ENCODE measurements around the gene MBOAT7. TPM values are rescaled to one million over a fixed set of nuclear protein-coding genes. Genes with fewer than 3 reads are reported as not detected.
"Not testable (repeated sequence)": the region's sequence is repeated elsewhere in the genome, so short reads cannot be mapped to it uniquely, and the experiment has no call there.

The MBOAT7 gene
- polyA plus RNA-seq, 1 donor (not counting 4 experiments of a cell fraction or from before 2014, with no cell fraction given) = 41.3 TPM

- Histone ChIP-seq H3K9me3 (ENCODE audit: control insufficient read depth, low read depth, low read length) (no peaks in the 10 kb centered on the region), H3K4me1 (ENCODE audit: control insufficient read depth, extremely low read depth, insufficient read depth, low read length) (no peaks in the 10 kb centered on the region), H3K4me3 (ENCODE audit: control insufficient read depth in 2 of 3, extremely low read depth in 1 of 3, insufficient read depth in 2 of 3, low read depth in 1 of 3, low read length in 3 of 3) (no peak overlapping the region), H3K36me3 (ENCODE audit: control insufficient read depth in 2 of 2, extremely low read depth in 1 of 2, insufficient read depth in 2 of 2, low read length in 2 of 2) (no peaks in the 10 kb centered on the region), H3K27me3 (ENCODE audit: control insufficient read depth, extremely low read depth, insufficient read depth, low read length) (no peaks in the 10 kb centered on the region), H2AFZ (ENCODE audit: control insufficient read depth, low read length) (no peak overlapping the region), H4K20me1 (ENCODE audit: control insufficient read depth, extremely low read depth, insufficient read depth, low read length) (no peaks in the 10 kb centered on the region), H3K9ac (ENCODE audit: control insufficient read depth, extremely low read depth, insufficient read depth, low read length) (no peak overlapping the region), H3K9me1 (ENCODE audit: control insufficient read depth, extremely low read depth, insufficient read depth, low read length) (no peaks in the 10 kb centered on the region), H3K4me2 (ENCODE audit: control insufficient read depth, extremely low read depth, insufficient read depth, low read depth, low read length) (no peak overlapping the region), H3K27ac (ENCODE audit: control insufficient read depth, insufficient read depth, low read length) (no peak overlapping the region), H3K79me2 (ENCODE audit: control insufficient read depth, insufficient read depth, low read length) (no peaks in the 10 kb centered on the region)
- dilution Hi-C loops (cut with MboI; ENCODE audit: extremely low pct_ligation_motif_present, low sequenced_read_pairs) = no loop called here
- DNase-seq (ENCODE audit: low read depth, low spot score) (no peak), FAIRE-seq (no peak)
- TF ChIP-seq EZH2 (IDR thresholded peaks at IDR 0.05; ENCODE audit: low read length) (no peak), CTCF (optimal IDR thresholded peaks at IDR 0.05 in 1 of 3, IDR thresholded peaks at IDR 0.05 in 1 of 3, conservative IDR thresholded peaks at IDR 0.05 in 1 of 3; ENCODE audit: extremely low read depth in 1 of 3, insufficient read depth in 2 of 3, low read length in 3 of 3) (no peak)
Measured at GRCh38 chr19:54216869-54217268, 27.5 kb upstream of the MBOAT7 start.

- H3K4me2 ChIP-seq (ENCODE audit: control insufficient read depth, extremely low read depth, insufficient read depth, low read depth, low read length); H3K27me3 ChIP-seq (ENCODE audit: control insufficient read depth, extremely low read depth, insufficient read depth, low read length): not testable (repeated sequence)
Measured at GRCh38 chr19:54214734-54215133, 25.4 kb upstream of the MBOAT7 start.

GRCh38 chr19:54214217-54214616 is 24.8 kb upstream of the MBOAT7 start:
- H3K27me3 ChIP-seq (ENCODE audit: control insufficient read depth, extremely low read depth, insufficient read depth, low read length); H3K79me2 ChIP-seq (ENCODE audit: control insufficient read depth, insufficient read depth, low read length); H4K20me1 ChIP-seq (ENCODE audit: control insufficient read depth, extremely low read depth, insufficient read depth, low read length); H3K9me3 ChIP-seq (ENCODE audit: control insufficient read depth, low read depth, low read length); H3K4me1 ChIP-seq (ENCODE audit: control insufficient read depth, extremely low read depth, insufficient read depth, low read length); dilution Hi-C loops (cut with MboI; ENCODE audit: extremely low pct_ligation_motif_present, low sequenced_read_pairs); H3K36me3 ChIP-seq (ENCODE audit: control insufficient read depth in 2 of 2, extremely low read depth in 1 of 2, insufficient read depth in 2 of 2, low read length in 2 of 2); H3K27ac ChIP-seq (ENCODE audit: control insufficient read depth, insufficient read depth, low read length); FAIRE-seq; H2AFZ ChIP-seq (ENCODE audit: control insufficient read depth, low read length); H3K4me3 ChIP-seq (ENCODE audit: control insufficient read depth in 2 of 3, extremely low read depth in 1 of 3, insufficient read depth in 2 of 3, low read depth in 1 of 3, low read length in 3 of 3); H3K9me1 ChIP-seq (ENCODE audit: control insufficient read depth, extremely low read depth, insufficient read depth, low read length); DNase-seq (ENCODE audit: low read depth, low spot score); H3K4me2 ChIP-seq (ENCODE audit: control insufficient read depth, extremely low read depth, insufficient read depth, low read depth, low read length); H3K9ac ChIP-seq (ENCODE audit: control insufficient read depth, extremely low read depth, insufficient read depth, low read length): not testable (repeated sequence)

More at GRCh38 chr19:54214734-54215133, 25.4 kb upstream of the MBOAT7 start:
- H3K9me3 ChIP-seq (ENCODE audit: control insufficient read depth, low read depth, low read length); H3K4me3 ChIP-seq (ENCODE audit: control insufficient read depth in 2 of 3, extremely low read depth in 1 of 3, insufficient read depth in 2 of 3, low read depth in 1 of 3, low read length in 3 of 3); H3K27ac ChIP-seq (ENCODE audit: control insufficient read depth, insufficient read depth, low read length); H4K20me1 ChIP-seq (ENCODE audit: control insufficient read depth, extremely low read depth, insufficient read depth, low read length); H3K4me1 ChIP-seq (ENCODE audit: control insufficient read depth, extremely low read depth, insufficient read depth, low read length); DNase-seq (ENCODE audit: low read depth, low spot score); FAIRE-seq; dilution Hi-C loops (cut with MboI; ENCODE audit: extremely low pct_ligation_motif_present, low sequenced_read_pairs); H2AFZ ChIP-seq (ENCODE audit: control insufficient read depth, low read length); H3K79me2 ChIP-seq (ENCODE audit: control insufficient read depth, insufficient read depth, low read length); H3K36me3 ChIP-seq (ENCODE audit: control insufficient read depth in 2 of 2, extremely low read depth in 1 of 2, insufficient read depth in 2 of 2, low read length in 2 of 2); H3K9me1 ChIP-seq (ENCODE audit: control insufficient read depth, extremely low read depth, insufficient read depth, low read length); H3K9ac ChIP-seq (ENCODE audit: control insufficient read depth, extremely low read depth, insufficient read depth, low read length): not testable (repeated sequence)

Measured in keratinocyte (primary cell).